ENCODE data around the gene CCT3.
A peak's percentile ranks its signal among the peaks of the same experiment; 100 is the strongest.
"Not testable (repeated sequence)": the region's sequence is repeated elsewhere in the genome, so short reads cannot be mapped to it uniquely, and the experiment has no call there.

The CCT3 gene

GRCh38 chr1:156336242-156336641, 1.9 kb downstream of the CCT3 start:
- DNase-seq (ENCODE audit: low read depth), result no peak

GRCh38 chr1:156323179-156323578, 14.9 kb downstream of the CCT3 start:
- not testable (repeated sequence) for DNase-seq (ENCODE audit: low read depth)

DNA sequence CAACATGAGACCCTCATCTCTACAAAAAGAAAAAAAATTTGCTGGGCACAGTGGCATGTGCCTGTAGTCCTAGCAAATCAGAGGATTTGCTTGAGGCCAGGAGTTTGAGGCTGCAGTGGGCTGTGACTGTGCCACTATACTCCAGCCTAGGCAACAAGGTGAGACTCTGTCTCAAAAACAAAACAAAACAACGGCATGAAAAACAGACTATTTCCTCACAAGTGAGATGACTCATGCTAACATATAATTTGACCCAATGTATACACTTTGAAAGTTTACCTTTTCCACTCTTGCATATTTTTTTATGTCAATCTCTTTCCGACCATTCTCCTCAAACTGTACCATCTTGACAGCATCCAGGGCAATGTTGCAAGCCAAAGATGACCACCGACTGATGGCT, 17.5 kb downstream of the CCT3 start:
- DNase-seq (ENCODE audit: low read depth), result no peak

- DNase-seq (ENCODE audit: low read depth), result no peak
Measured at GRCh38 chr1:156319664-156320063, 18.4 kb downstream of the CCT3 start.

DNA sequence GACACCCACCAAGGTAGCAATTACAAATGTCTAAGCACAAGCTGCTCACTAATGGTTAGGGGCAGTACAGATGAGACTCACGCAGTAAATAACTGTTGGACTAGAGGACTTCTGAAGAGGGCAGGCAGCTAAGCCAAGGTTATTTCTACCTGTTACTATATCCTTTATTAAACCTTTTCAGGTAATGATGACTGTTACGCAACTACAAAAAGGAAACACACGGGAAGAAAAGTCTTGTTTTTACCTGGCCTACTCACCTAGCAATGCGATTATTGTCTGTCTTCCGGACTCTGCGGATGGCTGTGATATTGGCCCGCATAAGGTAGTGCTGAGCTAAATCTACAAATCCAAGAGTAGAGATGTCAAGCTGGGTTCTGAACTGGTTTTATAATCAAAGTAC, 21.2 kb downstream of the CCT3 start:
- DNase-seq (ENCODE audit: low read depth), result no peak

- no peak for DNase-seq (ENCODE audit: low read depth)
Measured at GRCh38 chr1:156310962-156311361, 27.1 kb downstream of the CCT3 start.

- no peak for DNase-seq (ENCODE audit: low read depth)
Measured at GRCh38 chr1:156308078-156308477, 30.0 kb downstream of the CCT3 start.

- no peak for DNase-seq (ENCODE audit: low read depth)
Measured at GRCh38 chr1:156305215-156305614, 32.9 kb downstream of the CCT3 start.

DNA sequence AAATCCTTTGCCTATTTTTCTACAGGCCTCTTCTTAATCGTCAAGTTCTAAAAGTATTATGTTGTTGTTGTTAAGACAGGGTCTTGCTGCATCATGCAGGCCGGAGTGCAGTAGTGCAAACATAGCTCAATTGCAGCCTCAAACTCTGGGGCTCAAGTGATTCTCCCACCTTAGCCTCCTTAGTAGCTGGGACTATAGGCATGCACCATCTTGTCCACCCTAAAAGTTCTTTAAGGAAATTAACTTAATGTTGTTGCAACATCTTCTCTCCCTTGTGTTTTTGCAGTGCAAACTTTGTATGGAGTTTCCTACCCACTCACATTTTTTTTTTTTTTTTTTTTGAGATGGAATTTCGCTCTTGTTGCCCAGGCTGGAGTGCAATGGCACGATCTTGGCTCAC, 34.9 kb downstream of the CCT3 start:
- no peak for DNase-seq (ENCODE audit: low read depth)

GRCh38 chr1:156298852-156299357, 39.2 kb downstream of the CCT3 start, which contains the start of gene VHLL:
VHLL (minus strand) TSS chr1:156299307; CDS start chr1:156299189, 118 bp downstream.
- DNase-seq (ENCODE audit: low read depth), result no peak

DNA sequence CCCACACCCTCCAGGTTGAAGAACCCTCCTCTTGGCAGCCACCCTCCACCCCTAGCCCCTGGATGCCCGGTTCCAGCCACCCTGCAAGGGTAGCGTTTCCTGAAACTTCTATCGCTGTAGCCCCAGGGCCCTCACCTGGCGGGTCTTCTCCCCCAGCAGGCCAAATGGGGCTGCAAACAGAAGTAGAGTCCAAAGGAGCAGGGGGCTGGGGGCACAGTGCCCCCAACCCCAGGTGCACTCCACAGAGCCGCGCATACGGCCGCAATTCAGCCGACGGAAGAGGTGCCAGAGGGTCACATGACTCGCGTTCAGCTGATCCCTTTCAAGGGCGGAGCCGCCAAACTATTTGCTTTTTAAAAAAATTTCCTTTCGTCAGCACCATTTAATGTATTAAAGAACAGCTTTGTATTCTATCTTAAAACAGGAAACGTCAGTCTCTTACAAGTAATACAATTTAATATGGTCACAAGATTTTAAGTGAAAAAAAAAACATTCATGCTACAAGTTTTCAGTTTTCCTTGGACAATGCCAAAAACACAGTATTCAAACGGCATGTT, 42.6 kb downstream of the CCT3 start, which contains the start of gene GLMP:
GLMP (minus strand) TSS at position 289 of the 557 bp plus-strand sequence; CDS start at position 255, 34 bp downstream.
- peak; percentile 45 for DNase-seq (ENCODE audit: low read depth)

DNA sequence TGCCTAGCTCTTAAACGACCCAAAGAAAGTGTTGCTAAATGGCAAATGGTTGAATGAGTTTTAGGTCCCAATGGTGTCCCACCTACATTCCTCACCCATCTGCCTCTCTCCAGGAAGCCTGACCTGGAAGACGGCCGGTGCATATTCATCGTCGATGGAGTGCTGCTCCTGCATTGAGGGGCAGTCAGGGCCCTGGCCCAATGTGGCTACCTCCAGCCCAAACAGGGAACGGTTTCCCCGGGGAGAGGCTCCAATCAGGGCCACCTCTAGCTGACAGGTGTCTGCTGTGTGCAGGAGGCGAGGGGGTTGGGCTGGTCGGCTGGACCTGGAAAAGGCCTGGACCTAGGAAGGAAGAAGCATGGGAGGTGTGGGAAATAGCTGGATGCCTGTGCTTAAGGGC, 44.2 kb downstream of the CCT3 start:
- DNase-seq (ENCODE audit: low read depth), result no peak

GRCh38 chr1:156293098-156293434, 45.0 kb downstream of the CCT3 start:
- no peak for DNase-seq (ENCODE audit: low read depth)

DNA sequence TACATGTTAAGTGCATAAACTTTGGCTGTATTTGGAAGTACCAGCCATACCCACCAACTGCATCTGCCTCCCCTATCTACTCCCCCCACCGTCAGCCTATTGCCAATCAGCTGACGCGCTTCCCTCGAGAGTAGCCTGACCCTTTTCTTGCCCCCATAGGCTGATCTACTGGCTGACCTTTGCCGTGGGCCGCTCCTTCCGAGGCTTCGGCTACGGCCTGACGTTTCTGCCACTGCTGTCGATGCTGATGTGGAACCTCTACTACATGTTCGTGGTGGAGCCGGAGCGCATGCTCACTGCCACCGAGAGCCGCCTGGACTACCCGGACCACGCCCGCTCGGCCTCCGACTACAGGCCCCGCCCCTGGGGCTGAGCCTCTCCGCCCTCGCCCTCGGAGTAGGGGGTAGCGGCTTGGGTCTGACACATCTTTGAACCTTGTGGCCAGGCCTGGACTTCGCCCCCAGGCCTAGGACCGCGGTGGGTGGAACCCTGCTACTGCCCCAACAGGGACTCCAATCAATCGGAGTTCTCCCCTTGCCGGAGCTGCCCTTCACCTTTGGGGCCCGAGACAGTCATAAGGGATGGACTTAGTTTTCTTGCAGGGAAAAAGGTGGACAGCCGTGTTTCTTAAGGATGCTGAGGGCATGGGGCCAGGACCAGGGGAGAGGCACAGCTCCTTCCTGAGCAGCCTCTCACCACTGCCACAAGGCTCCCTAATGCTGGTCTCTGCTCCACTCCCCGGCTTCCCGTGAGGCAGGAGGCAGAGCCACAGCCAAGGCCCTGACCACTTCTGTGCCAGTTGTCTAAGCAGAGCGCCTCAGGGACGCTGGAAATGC, 46.6 kb downstream of the CCT3 start:
- DNase-seq (ENCODE audit: low read depth), result no peak

GRCh38 chr1:156289857-156290256, 48.2 kb downstream of the CCT3 start:
- DNase-seq (ENCODE audit: low read depth), result no peak

- DNase-seq (ENCODE audit: low read depth), result no peak
Measured at GRCh38 chr1:156286061-156286460, 52.0 kb downstream of the CCT3 start.

GRCh38 chr1:156285437-156285836, 52.7 kb downstream of the CCT3 start:
- no peak for DNase-seq (ENCODE audit: low read depth)

- DNase-seq (ENCODE audit: low read depth), result no peak
Measured at GRCh38 chr1:156284757-156285156, 53.3 kb downstream of the CCT3 start.

GRCh38 chr1:156284112-156284511, 54.0 kb downstream of the CCT3 start, which contains the start of gene TMEM79:
TMEM79 (plus strand) TSS chr1:156284325; CDS start chr1:156285227, 902 bp downstream.
- DNase-seq (ENCODE audit: low read depth), result no peak

- no peak for DNase-seq (ENCODE audit: low read depth)
Measured at GRCh38 chr1:156283521-156283920, 54.6 kb downstream of the CCT3 start.

GRCh38 chr1:156282479-156283222, 55.4 kb downstream of the CCT3 start, which contains the start of gene SMG5:
SMG5 (minus strand) TSS chr1:156282825; CDS start chr1:156282680, 145 bp downstream.
- peak; percentile 89 for DNase-seq (ENCODE audit: low read depth)

DNA sequence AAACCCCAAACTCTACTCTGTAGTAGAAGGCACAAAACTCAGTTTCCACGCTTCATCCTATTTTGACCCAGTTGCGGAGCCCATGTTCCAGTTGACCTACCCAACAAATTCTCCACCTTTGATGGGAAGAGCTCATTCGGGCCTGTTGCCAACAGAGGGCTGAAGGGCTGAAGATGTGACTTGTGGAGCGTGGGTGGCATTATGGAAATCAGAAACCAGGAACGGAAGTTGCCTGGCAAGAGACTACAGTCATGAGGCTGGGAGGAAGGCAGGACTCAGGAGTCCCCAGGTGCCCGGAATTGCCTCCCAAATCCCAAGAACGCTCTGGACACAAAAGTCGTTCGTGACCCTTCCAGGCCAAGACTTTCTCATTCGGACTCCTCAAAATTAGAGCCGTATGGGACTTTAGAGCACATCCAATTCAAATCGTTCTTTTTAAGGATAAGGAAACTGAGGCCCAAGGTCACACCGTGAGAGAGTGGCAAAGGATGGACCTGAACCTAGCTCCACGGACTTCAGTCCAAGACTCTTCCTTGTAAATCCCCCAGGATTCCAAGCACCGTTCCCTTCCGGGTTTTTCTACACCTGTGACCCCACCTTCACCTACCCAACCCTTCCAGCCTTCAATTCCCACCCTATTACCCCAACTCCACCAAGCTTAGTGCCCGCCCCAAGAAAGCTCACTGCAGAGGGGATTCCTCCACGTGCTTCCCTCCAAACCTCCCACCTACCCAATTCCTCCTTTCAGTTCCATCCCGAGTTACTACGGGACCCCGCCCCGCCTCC, 56.2 kb downstream of the CCT3 start:
- no peak for DNase-seq (ENCODE audit: low read depth)
